HCT116 (cell line): ENCODE results near the gene GPS1. TPM values are rescaled to one million over a fixed set of nuclear protein-coding genes. Genes with fewer than 3 reads are reported as not detected.

Experiments
- ATAC-seq: fragments of 200-7000 bp; cut with Tn5 transposase; 2 replicates; pipeline ENCODE4 v1.9.1; 2020; ENCODE audit warnings: mild to moderate bottlenecking, moderate library complexity
- BruUV-seq: library from RNA; stranded (reverse); fragments of 400-500 nt; replicated peaks from 2 replicates; lab custom pipeline; 2021; lab: Mats Ljungman, UMichigan
- CTCF ChIA-PET: fragments of 300-600 bp; sonication (Branson Sonifier 250); formaldehyde crosslinking; loops from one replicate; lab custom pipeline; 2021; ENCODE audit warnings: antibody characterized with exemption; lab: Charles Lee
- POLR2A ChIA-PET: fragments of 300-600, 350-600 bp; sonication (Branson Sonifier 250); formaldehyde crosslinking; loops from one replicate; lab custom pipeline; 2021; ENCODE audit warnings: antibody characterized with exemption; lab: Charles Lee
- RAD21 ChIA-PET, 2 experiments: fragments of 300-600 bp; sonication (Branson Sonifier 250); formaldehyde crosslinking; loops; one replicate each; lab custom pipeline; 2023; ENCODE audit warnings: low total read pairs in 2 of 2; ENCODE audit not compliant: uncharacterized antibody in 2 of 2, unreplicated experiment in 2 of 2, low non-redundant PET in 1 of 2; lab: Charles Lee
- DNase-seq: peaks from one replicate; pipeline ENCODE4 v3.0.0-alpha.2; 2010; ENCODE audit warnings: low read depth, low spot score
- H2AFZ ChIP-seq: fragments of 200-600 bp; shearing (Covaris generic), sonication (generic); 2 replicates; pipeline ENCODE4 v1.6.1; 2017; ENCODE audit warnings: low read depth, mixed run types, mixed read lengths, antibody characterized with exemption, low read length; ENCODE audit not compliant: poor library complexity, severe bottlenecking
- H3K27ac ChIP-seq: 2 replicates; pipeline ENCODE4 v1.5.1; 2012; ENCODE audit warnings: low read depth, low read length
- H3K27me3 ChIP-seq: fragments of 200-600 bp; sonication (generic); 2 replicates; pipeline ENCODE4 v1.6.1; 2016; ENCODE audit warnings: mixed run types, low read length, mixed read lengths; ENCODE audit not compliant: insufficient read depth
- H3K36me3 ChIP-seq, 2 experiments: fragments of 200-500 bp in 1 of 2; fragments of 200-600 bp in 1 of 2; sonication (Bioruptor generic) in 1 of 2; sonication (generic) in 1 of 2; 2 replicates each; pipeline versions ENCODE4 v1.5.1 to v1.6.1; 2014 to 2016; ENCODE audit warnings: low read length in 2 of 2, inconsistent platforms in 1 of 2, mixed read lengths in 1 of 2, mixed run types in 1 of 2; ENCODE audit not compliant: insufficient read depth in 2 of 2, control insufficient read depth in 1 of 2
- H3K4me1 ChIP-seq, 2 experiments: fragments of 200-600 bp in 1 of 2; sonication (generic) in 1 of 2; 2 replicates each; pipeline versions ENCODE4 v1.5.1 to v1.6.1; 2012 to 2017; ENCODE audit warnings: low read length in 2 of 2, inconsistent platforms in 1 of 2, mild to moderate bottlenecking in 1 of 2, mixed read lengths in 1 of 2, mixed run types in 1 of 2, moderate library complexity in 1 of 2; ENCODE audit not compliant: insufficient read depth in 2 of 2, control insufficient read depth in 1 of 2
- H3K4me2 ChIP-seq: fragments of 200-600 bp; sonication (generic); 2 replicates; pipeline ENCODE4 v1.6.1; 2017; ENCODE audit warnings: mixed run types, low read length, mixed read lengths
- H3K4me3 ChIP-seq, 2 experiments: fragments of 200-600 bp in 1 of 2; sonication (generic) in 1 of 2; replicated peaks in 1 of 2; 2 replicates each; pipeline ENCODE4 v1.5.1; 2011 to 2016; ENCODE audit warnings: low read length in 2 of 2, control low read depth in 1 of 2, low read depth in 1 of 2, mild to moderate bottlenecking in 1 of 2, mixed read lengths in 1 of 2, mixed run types in 1 of 2
- H3K79me2 ChIP-seq: fragments of 200-600 bp; sonication (generic); 2 replicates; pipeline ENCODE4 v1.6.1; 2017; ENCODE audit warnings: mild to moderate bottlenecking, mixed run types, low read length, moderate library complexity, mixed read lengths; ENCODE audit not compliant: insufficient read depth
- H3K9ac ChIP-seq: fragments of 200-600 bp; sonication (generic); 2 replicates; pipeline ENCODE4 v1.6.1; 2016; ENCODE audit warnings: low read length, mixed read lengths
- H3K9me2 ChIP-seq: fragments of 200-600 bp; sonication (generic), shearing (Covaris generic); 2 replicates; pipeline ENCODE4 v1.6.1; 2017; ENCODE audit warnings: mixed run types, mild to moderate bottlenecking, moderate library complexity; ENCODE audit not compliant: insufficient read depth
- H3K9me3 ChIP-seq, 2 experiments: fragments of 200-500 bp in 1 of 2; fragments of 200-600 bp in 1 of 2; sonication (Bioruptor generic) in 1 of 2; sonication (generic) in 1 of 2; 2 replicates each; pipeline ENCODE4 v1.6.1; 2014 to 2017; ENCODE audit warnings: low read length in 2 of 2, mixed read lengths in 2 of 2, inconsistent platforms in 1 of 2, low read depth in 1 of 2, mild to moderate bottlenecking in 1 of 2, mixed run types in 1 of 2, moderate library complexity in 1 of 2; ENCODE audit not compliant: control insufficient read depth in 1 of 2, insufficient read depth in 1 of 2
- H4K20me1 ChIP-seq: fragments of 200-600 bp; sonication (generic), shearing (Covaris generic); 2 replicates; pipeline ENCODE4 v1.6.1; 2017; ENCODE audit warnings: mixed run types, mild to moderate bottlenecking, moderate library complexity; ENCODE audit not compliant: insufficient read depth
- CTCF ChIP-seq, 3 experiments: fragments of 200-600 bp in 1 of 3; sonication (generic) in 1 of 3; IDR thresholded peaks in 2 of 3; conservative IDR thresholded peaks in 1 of 3; 2 replicates each; pipeline ENCODE4 v1.5.1; 2012 to 2017; ENCODE audit warnings: low read depth in 2 of 3, low read length in 2 of 3, antibody characterized with exemption in 1 of 3, borderline replicate concordance in 1 of 3, control low read depth in 1 of 3, mild to moderate bottlenecking in 1 of 3, mixed read lengths in 1 of 3, mixed run types in 1 of 3, moderate library complexity in 1 of 3; ENCODE audit not compliant: insufficient read depth in 1 of 3
- JUND ChIP-seq: IDR thresholded peaks from 2 replicates; pipeline ENCODE4 v1.6.1; 2012
- POLR2AphosphoS5 ChIP-seq: IDR thresholded peaks from 2 replicates; pipeline ENCODE4 v1.6.1; 2011; ENCODE audit warnings: mild to moderate bottlenecking, low read depth, low read length, moderate library complexity
- SIN3A ChIP-seq: IDR thresholded peaks from 2 replicates; pipeline ENCODE4 v1.6.1; 2012; ENCODE audit warnings: low read depth
- TCF7L2 ChIP-seq: IDR thresholded peaks from 2 replicates; pipeline ENCODE4 v1.7.0; 2011; ENCODE audit warnings: borderline replicate concordance, inconsistent platforms; ENCODE audit not compliant: insufficient read depth, insufficient read length; ENCODE audit errors: extremely low read depth
- intact Hi-C: fragments of 100-400 bp; cut with micrococcal nuclease; formaldehyde crosslinking; loops from 2 replicates; pipeline ENCODE4 v1.10.0; 2022
- total RNA-seq: library from RNA; stranded (reverse); gene quantifications from one replicate; pipeline ENCODE4 v1.2.1, GENCODE V29; 2021; ENCODE audit not compliant: unreplicated experiment

GPS1 gene
- total RNA-seq, 1 experiment from 2014 or later = 205 TPM

GRCh38 chr17:82016875-82017459 is 34.7 kb upstream of the GPS1 start (continued):
- TF ChIP-seq TCF7L2 = no peak
- TF ChIP-seq SIN3A = no peak
- no peak for TF ChIP-seq POLR2AphosphoS5
- TF ChIP-seq CTCF (IDR thresholded peaks at IDR 0.05 in 2 of 3, conservative IDR thresholded peaks at IDR 0.05 in 1 of 3; ENCODE audit: borderline replicate concordance in 1 of 3, insufficient read depth in 1 of 3, low read depth in 2 of 3, low read length in 2 of 3) = no peak
- TF ChIP-seq JUND = no peak
- TF ChIP-seq, all 23 proteins: peak for 0

- no peak overlapping the region for H2AFZ ChIP-seq
- BruUV-seq = no TSS peak
- H3K9me2 ChIP-seq = no peaks in the 10 kb centered on the region
- ChIA-PET POLR2A (no interaction called here), CTCF (interaction anchor here (1.2 kb wide), 1 partner anchor 58 kb away, joined by 3 read pairs; no protein-coding TSS in a partner anchor), RAD21 (no interaction called here)
- peaks cover 21 to 36% of the 10 kb centered on the region in 2 experiments for H3K4me1 ChIP-seq
- H3K36me3 ChIP-seq = peaks cover 0 to 10% of the 10 kb centered on the region in 2 experiments; a peak in 1 of 4 replicates
- no peak overlapping the region for H3K4me2 ChIP-seq
- no peak for ATAC-seq
- peaks cover 34% of the 10 kb centered on the region for H3K79me2 ChIP-seq
- no peak for DNase-seq
- H4K20me1 ChIP-seq = peaks cover 4% of the 10 kb centered on the region; the same call in 1 of the 2 replicates
- no peak overlapping the region for H3K9ac ChIP-seq
- TF ChIP-seq CTCF (IDR thresholded peaks at IDR 0.05 in 2 of 3, conservative IDR thresholded peaks at IDR 0.05 in 1 of 3; ENCODE audit: borderline replicate concordance in 1 of 3, insufficient read depth in 1 of 3, low read depth in 2 of 3, low read length in 2 of 3) = no peak
- intact Hi-C loops = no loop called here
- no peaks in the 10 kb centered on the region for H3K27me3 ChIP-seq
- no peak overlapping the region for H3K4me3 ChIP-seq
- no peaks in the 10 kb centered on the region for H3K9me3 ChIP-seq
- peak overlapping the region; percentile 36; the same call in 1 of the 2 replicates for H3K27ac ChIP-seq
Observed at GRCh38 chr17:82017612-82018151, 34.0 kb upstream of the GPS1 start.
